Measurements from ENCODE around the gene IGLON5.

The IGLON5 gene

GRCh38 chr19:51317376-51317775, 5.9 kb downstream of the IGLON5 start:
- in situ Hi-C loops (cut with MboI; ENCODE audit: low sequenced_read_pairs), result no loop called here

GRCh38 chr19:51317968-51318367, 6.5 kb downstream of the IGLON5 start:
- in situ Hi-C loops (cut with MboI; ENCODE audit: low sequenced_read_pairs), result no loop called here

- in situ Hi-C loops (cut with MboI; ENCODE audit: low sequenced_read_pairs), result no loop called here
Observed at GRCh38 chr19:51318687-51319648, 7.5 kb downstream of the IGLON5 start.

- in situ Hi-C loops (cut with MboI; ENCODE audit: low sequenced_read_pairs), result no loop called here
Observed at GRCh38 chr19:51319649-51320279, 8.3 kb downstream of the IGLON5 start.

- in situ Hi-C loops (cut with MboI; ENCODE audit: low sequenced_read_pairs), result no loop called here
Observed at GRCh38 chr19:51320280-51320657, 8.8 kb downstream of the IGLON5 start.

GRCh38 chr19:51321799-51322198, 10.4 kb downstream of the IGLON5 start:
- in situ Hi-C loops (cut with MboI; ENCODE audit: low sequenced_read_pairs), result no loop called here

- in situ Hi-C loops (cut with MboI; ENCODE audit: low sequenced_read_pairs), result no loop called here
Observed at GRCh38 chr19:51323481-51324166, 12.2 kb downstream of the IGLON5 start.

GRCh38 chr19:51324167-51324481, 12.7 kb downstream of the IGLON5 start:
- in situ Hi-C loops (cut with MboI; ENCODE audit: low sequenced_read_pairs), result no loop called here

- in situ Hi-C loops (cut with MboI; ENCODE audit: low sequenced_read_pairs), result no loop called here
Observed at GRCh38 chr19:51325161-51325976, 13.9 kb downstream of the IGLON5 start.

- in situ Hi-C loops (cut with MboI; ENCODE audit: low sequenced_read_pairs), result no loop called here
Observed at GRCh38 chr19:51326216-51327065, 15.0 kb downstream of the IGLON5 start.

- in situ Hi-C loops (cut with MboI; ENCODE audit: low sequenced_read_pairs), result no loop called here
Observed at GRCh38 chr19:51327066-51328001, 15.9 kb downstream of the IGLON5 start.

GRCh38 chr19:51329411-51329810, 18.0 kb downstream of the IGLON5 start:
- in situ Hi-C loops (cut with MboI; ENCODE audit: low sequenced_read_pairs), result no loop called here

- in situ Hi-C loops (cut with MboI; ENCODE audit: low sequenced_read_pairs), result no loop called here
Observed at GRCh38 chr19:51330366-51330765, 18.9 kb downstream of the IGLON5 start.

GRCh38 chr19:51331193-51331592, 19.7 kb downstream of the IGLON5 start:
- in situ Hi-C loops (cut with MboI; ENCODE audit: low sequenced_read_pairs), result no loop called here

GRCh38 chr19:51331716-51332115, 20.3 kb downstream of the IGLON5 start:
- in situ Hi-C loops (cut with MboI; ENCODE audit: low sequenced_read_pairs), result no loop called here

- in situ Hi-C loops (cut with MboI; ENCODE audit: low sequenced_read_pairs), result no loop called here
Observed at GRCh38 chr19:51333836-51334460, 22.5 kb downstream of the IGLON5 start.

GRCh38 chr19:51337141-51337860, 25.9 kb downstream of the IGLON5 start:
- in situ Hi-C loops (cut with MboI; ENCODE audit: low sequenced_read_pairs), result no loop called here
